T-helper 2 cell treated with Interferon-gamma antibody and Interleukin-4, amounts not matched to agents 5 μg/mL and 100 μg/mL, for 36 hours (primary cell): Measurements from ENCODE around the gene CBLN1.

ENCODE experiments used
- DNase-seq: peaks from one replicate; pipeline ENCODE4 v3.0.0; 2021; ENCODE audit warnings: low spot score
- H3K27ac Mint-ChIP-seq: one replicate; pipeline ENCODE4 v1.8.0; 2021; ENCODE audit warnings: mild to moderate bottlenecking, mixed read lengths
- H3K27me3 Mint-ChIP-seq: one replicate; pipeline ENCODE4 v1.8.0; 2021; ENCODE audit warnings: low read depth, mixed read lengths
- H3K36me3 Mint-ChIP-seq: one replicate; pipeline ENCODE4 v1.8.0; 2021; ENCODE audit warnings: low read depth, mixed read lengths
- H3K4me1 Mint-ChIP-seq: one replicate; pipeline ENCODE4 v1.8.0; 2021; ENCODE audit warnings: low read depth, mixed read lengths
- H3K4me3 Mint-ChIP-seq: one replicate; pipeline ENCODE4 v1.8.0; 2022; ENCODE audit warnings: mild to moderate bottlenecking, moderate library complexity, mixed read lengths
- H3K9me3 Mint-ChIP-seq: one replicate; pipeline ENCODE4 v1.8.0; 2021; ENCODE audit warnings: mixed read lengths

Gene CBLN1

DNA sequence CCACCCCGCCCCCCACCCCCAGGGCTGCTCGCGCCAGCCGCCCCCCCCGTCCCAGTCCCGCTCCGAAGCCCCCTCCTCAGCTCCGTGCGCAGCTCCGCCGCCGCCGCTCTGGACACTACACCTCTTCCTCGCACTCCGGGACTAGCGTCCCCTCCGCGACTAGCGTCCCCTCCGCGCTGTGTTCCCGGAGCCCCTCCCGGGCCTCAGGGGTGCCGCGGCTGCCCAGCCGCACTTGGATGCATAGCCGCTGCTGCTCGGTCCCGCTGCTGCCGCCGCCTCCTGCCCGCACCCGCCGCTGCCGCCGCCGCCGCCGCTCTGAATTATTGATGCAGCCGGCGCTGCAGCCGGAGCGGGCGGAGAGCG, at the start of gene CBLN1:
Gene CBLN1 (minus strand): TSS at position 359 of the 363 bp plus-strand sequence. CDS start 373 bp downstream, outside the sequence.
- Mint-ChIP-seq H3K27me3 (peaks cover 75% of the 10 kb centered on the region), H3K27ac (no peak within 1 kb of the TSS)
- no peak for DNase-seq

GRCh38 chr16:49330562-49331201, 49.0 kb upstream of the CBLN1 start:
- no peak overlapping the region for H3K27ac Mint-ChIP-seq
- no peak overlapping the region for H3K4me3 Mint-ChIP-seq
- no peaks in the 10 kb centered on the region for H3K27me3 Mint-ChIP-seq
- no peaks in the 10 kb centered on the region for H3K36me3 Mint-ChIP-seq
- DNase-seq = no peak
- no peaks in the 10 kb centered on the region for H3K4me1 Mint-ChIP-seq
- H3K9me3 Mint-ChIP-seq = no peaks in the 10 kb centered on the region

More for the DNA sequence above, at the start of gene CBLN1:
- Mint-ChIP-seq H3K4me1 (peaks cover 6% of the 10 kb centered on the region), H3K36me3 (peaks cover 2% of the 10 kb centered on the region), H3K4me3 (peak within 1 kb of the TSS; percentile 71), H3K9me3 (no peaks in the 10 kb centered on the region)

GRCh38 chr16:49328325-49328724, 46.7 kb upstream of the CBLN1 start:
- Mint-ChIP-seq H3K36me3 (no peaks in the 10 kb centered on the region), H3K27ac (no peak overlapping the region), H3K4me1 (no peaks in the 10 kb centered on the region), H3K9me3 (no peaks in the 10 kb centered on the region), H3K4me3 (no peak overlapping the region), H3K27me3 (no peaks in the 10 kb centered on the region)
- DNase-seq = no peak

DNA sequence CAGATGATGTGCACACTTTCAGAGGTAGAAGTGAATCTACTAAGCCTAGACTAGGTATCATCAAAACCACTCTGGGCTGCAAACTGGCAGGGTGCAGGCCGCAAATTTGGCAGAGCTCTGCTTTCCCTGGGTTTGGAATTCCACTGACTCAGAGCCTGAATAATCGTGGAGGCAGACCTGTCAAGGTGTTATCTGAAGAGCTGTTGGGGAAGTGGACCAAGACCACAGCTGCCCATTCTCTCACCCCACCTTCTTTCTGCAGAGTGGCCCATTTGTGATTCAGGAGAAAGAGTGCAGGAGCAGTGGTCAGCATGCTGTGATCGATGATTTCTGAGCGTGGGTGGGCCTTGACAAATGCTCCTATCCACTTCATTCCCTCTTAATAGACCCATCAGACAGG, 45.8 kb upstream of the CBLN1 start:
- Mint-ChIP-seq H3K27me3 (no peaks in the 10 kb centered on the region), H3K4me1 (no peaks in the 10 kb centered on the region), H3K4me3 (no peak overlapping the region), H3K9me3 (no peaks in the 10 kb centered on the region), H3K27ac (no peak overlapping the region), H3K36me3 (no peaks in the 10 kb centered on the region)
- no peak for DNase-seq

- no peaks in the 10 kb centered on the region for H3K9me3 Mint-ChIP-seq
- no peaks in the 10 kb centered on the region for H3K36me3 Mint-ChIP-seq
- H3K27me3 Mint-ChIP-seq = no peaks in the 10 kb centered on the region
- H3K27ac Mint-ChIP-seq = no peak overlapping the region
- H3K4me3 Mint-ChIP-seq = no peak overlapping the region
- no peak for DNase-seq
- H3K4me1 Mint-ChIP-seq = no peaks in the 10 kb centered on the region
Measured at GRCh38 chr16:49324703-49325102, 43.1 kb upstream of the CBLN1 start.

GRCh38 chr16:49315602-49316001, 34.0 kb upstream of the CBLN1 start:
- peaks cover 2% of the 10 kb centered on the region for H3K27me3 Mint-ChIP-seq
- H3K27ac Mint-ChIP-seq = no peak overlapping the region
- no peaks in the 10 kb centered on the region for H3K9me3 Mint-ChIP-seq
- no peaks in the 10 kb centered on the region for H3K4me1 Mint-ChIP-seq
- H3K36me3 Mint-ChIP-seq = no peaks in the 10 kb centered on the region
- no peak for DNase-seq
- no peak overlapping the region for H3K4me3 Mint-ChIP-seq

DNA sequence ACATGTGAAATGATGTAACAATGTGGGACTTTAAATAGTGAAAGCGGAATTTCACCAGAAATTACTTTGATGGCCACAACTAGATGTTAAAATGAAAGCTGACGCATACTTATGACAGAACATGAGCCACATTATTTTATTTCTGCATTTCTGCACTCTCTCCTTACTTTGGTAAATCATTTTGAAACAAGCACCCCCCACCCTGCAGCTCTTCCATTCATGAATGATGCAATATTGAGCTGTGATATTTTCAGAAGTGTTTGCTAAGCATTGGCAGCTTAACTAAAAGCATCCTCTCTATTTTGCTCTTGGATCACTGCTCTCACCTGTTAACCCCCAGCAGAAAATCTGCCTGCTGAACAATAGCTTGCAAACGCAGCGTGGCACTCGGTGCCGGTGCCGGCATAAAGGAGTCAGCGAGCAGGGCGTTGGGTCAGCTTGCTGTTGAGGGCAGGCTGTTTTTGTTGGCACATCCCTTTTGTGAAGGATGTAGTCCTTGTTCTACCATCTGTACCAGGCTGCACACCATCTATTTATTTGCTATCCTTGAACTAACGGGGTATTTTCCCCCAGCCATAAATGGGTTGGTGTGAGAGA, 30.8 kb upstream of the CBLN1 start:
- DNase-seq = no peak
- no peak overlapping the region for H3K4me3 Mint-ChIP-seq

DNA sequence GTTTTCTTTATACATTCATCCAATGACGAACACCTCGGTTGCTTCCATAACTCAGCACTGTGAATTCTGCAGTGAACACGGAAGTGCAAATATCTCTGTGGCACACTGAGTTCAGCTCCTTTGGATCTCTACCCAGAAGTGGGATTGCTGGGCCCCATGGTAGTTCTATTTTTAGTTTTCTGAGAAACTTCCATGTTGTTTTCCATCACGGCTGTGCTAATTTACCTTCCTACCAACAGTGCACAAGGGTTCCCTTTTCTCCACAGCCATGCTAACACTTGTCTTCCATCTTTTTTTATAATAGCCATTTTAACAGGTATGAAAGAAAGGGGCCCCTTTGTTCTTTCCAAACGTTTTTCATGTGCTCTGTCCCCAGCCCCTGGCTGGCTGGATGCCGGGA, 30.2 kb upstream of the CBLN1 start:
- no peaks in the 10 kb centered on the region for H3K4me1 Mint-ChIP-seq
- DNase-seq = no peak
- H3K9me3 Mint-ChIP-seq = no peaks in the 10 kb centered on the region
- no peaks in the 10 kb centered on the region for H3K27me3 Mint-ChIP-seq
- no peaks in the 10 kb centered on the region for H3K36me3 Mint-ChIP-seq
- H3K27ac Mint-ChIP-seq = no peak overlapping the region
- no peak overlapping the region for H3K4me3 Mint-ChIP-seq

More for the DNA sequence above, 30.8 kb upstream of the CBLN1 start:
- Mint-ChIP-seq H3K27me3 (no peaks in the 10 kb centered on the region), H3K36me3 (no peaks in the 10 kb centered on the region), H3K27ac (no peak overlapping the region), H3K4me1 (no peaks in the 10 kb centered on the region), H3K9me3 (no peaks in the 10 kb centered on the region)

DNA sequence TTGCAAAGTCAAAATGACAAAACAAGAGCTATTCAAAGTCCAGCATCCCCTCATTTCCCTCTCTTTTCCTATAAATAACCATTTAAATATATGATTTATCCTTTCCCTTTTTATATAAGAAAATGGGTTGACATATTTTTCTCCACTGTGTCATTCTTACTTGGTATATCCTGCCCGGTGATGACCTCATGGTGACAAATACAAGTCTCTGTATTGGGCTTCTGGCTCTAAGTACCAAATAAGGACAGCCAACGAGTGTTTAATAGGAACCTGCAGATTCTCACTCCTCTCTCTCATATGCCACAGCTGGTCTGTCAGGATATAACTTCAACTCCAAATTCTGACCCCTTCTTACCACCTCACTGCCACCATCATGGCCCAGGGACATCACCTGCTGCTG, 25.5 kb upstream of the CBLN1 start:
- Mint-ChIP-seq H3K36me3 (no peaks in the 10 kb centered on the region), H3K27ac (no peak overlapping the region), H3K9me3 (no peaks in the 10 kb centered on the region), H3K4me3 (no peak overlapping the region), H3K4me1 (no peaks in the 10 kb centered on the region), H3K27me3 (no peaks in the 10 kb centered on the region)
- no peak for DNase-seq

GRCh38 chr16:49305406-49305805, 23.8 kb upstream of the CBLN1 start:
- Mint-ChIP-seq H3K27ac (no peak overlapping the region), H3K4me3 (no peak overlapping the region), H3K9me3 (no peaks in the 10 kb centered on the region), H3K4me1 (no peaks in the 10 kb centered on the region), H3K27me3 (no peaks in the 10 kb centered on the region), H3K36me3 (no peaks in the 10 kb centered on the region)
- DNase-seq = no peak

DNA sequence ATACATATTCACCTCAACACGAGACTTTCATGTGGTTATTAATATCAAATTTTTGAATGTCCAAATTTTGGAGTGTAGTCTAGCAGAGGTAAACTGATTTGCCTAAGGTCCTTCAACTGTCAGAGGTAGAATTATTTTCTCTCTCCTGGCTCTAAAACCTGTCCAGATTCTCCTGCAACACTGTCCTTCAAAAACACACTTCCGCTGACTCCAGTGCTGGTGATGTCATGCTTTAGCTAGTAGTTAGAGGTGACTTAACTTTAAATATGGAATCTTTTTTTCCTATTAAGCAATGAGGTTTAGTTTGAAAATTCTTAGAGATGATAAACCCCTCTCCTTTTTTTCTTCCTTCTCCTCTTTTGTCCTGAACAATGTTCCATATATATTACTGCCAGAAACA, 10.8 kb upstream of the CBLN1 start:
- Mint-ChIP-seq H3K27ac (no peak overlapping the region), H3K36me3 (no peaks in the 10 kb centered on the region), H3K4me1 (no peaks in the 10 kb centered on the region), H3K9me3 (no peaks in the 10 kb centered on the region), H3K4me3 (no peak overlapping the region), H3K27me3 (peaks cover 3% of the 10 kb centered on the region)
- no peak for DNase-seq

DNA sequence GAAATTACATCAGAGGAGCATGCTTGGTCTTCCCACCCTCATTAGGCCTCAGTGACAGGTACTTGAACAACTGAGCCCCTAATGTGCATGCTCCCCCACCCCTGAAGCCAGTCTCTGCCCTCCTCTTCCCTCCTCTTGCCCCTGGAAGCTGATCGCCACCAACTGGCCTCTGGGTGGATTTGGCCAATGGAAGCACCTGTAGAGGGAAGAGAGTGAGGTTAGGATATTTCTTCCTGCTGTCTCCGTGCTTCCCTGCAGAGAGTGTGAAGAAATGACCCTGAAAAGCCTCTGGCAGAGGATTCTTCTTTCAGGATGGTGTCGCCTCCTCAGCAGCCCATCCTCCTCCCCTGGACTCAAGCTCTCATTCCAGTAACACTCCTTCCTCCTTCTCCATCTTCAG, 5.9 kb upstream of the CBLN1 start:
- Mint-ChIP-seq H3K27ac (no peak overlapping the region), H3K4me1 (peaks cover 3% of the 10 kb centered on the region), H3K9me3 (no peaks in the 10 kb centered on the region), H3K36me3 (no peaks in the 10 kb centered on the region), H3K4me3 (no peak overlapping the region), H3K27me3 (peaks cover 31% of the 10 kb centered on the region)
- DNase-seq = no peak

DNA sequence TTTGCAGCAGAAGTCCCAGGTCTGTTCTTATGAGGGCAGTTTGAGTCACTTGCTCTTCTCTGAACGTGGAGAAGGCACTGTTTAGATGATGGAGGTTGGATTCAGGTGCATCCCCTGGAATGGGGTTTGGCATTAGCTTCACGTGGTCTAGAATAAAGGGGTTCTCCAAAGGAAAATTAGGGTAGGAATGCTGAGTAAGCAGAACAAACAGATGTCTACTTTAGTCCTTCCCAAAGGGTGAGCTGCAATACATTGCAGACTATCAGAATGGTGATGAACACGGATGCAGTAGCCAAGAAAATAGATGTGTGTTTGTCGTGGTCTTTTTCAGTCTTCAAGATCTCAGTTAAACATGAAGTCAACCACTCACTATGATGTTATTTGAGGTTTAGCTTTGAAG, 3.3 kb upstream of the CBLN1 start:
- H3K27ac Mint-ChIP-seq = no peak overlapping the region
- peaks cover 45% of the 10 kb centered on the region for H3K27me3 Mint-ChIP-seq
- H3K36me3 Mint-ChIP-seq = no peaks in the 10 kb centered on the region
- H3K4me1 Mint-ChIP-seq = peaks cover 4% of the 10 kb centered on the region
- no peak for DNase-seq
- no peaks in the 10 kb centered on the region for H3K9me3 Mint-ChIP-seq
- H3K4me3 Mint-ChIP-seq = no peak overlapping the region

DNA sequence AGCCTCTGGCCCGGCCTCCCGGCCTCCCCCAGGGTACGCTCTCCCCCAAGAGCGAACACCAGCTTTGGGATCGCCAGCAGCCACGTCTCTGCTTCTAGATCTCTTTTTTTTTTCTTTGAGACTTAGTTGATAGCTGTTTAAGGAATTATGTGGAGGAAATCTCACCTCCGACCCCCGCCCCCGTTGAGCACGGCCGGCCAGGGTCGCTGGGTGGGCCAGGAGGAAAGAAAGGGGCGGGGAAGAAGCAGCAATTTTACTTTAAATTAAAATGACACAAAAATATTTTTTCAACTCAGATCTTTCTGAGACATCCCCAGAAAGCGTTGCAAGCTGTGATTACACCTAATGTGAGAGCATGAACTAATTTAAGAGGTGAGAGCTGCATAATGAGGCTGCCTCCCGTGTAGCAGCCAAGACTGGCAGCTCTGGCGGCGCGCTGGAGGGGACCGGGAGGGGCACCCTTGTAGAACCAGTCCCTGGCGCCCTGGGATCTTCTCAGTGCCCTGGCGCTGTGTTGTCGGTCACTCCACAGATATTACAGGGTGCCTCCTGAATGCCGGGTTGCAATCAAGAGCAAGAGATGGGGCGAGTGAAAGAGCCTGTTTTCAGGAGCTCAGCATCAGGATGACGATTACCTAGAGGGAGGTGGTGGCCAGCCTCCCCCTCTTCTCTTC, 1.9 kb upstream of the CBLN1 start:
- H3K9me3 Mint-ChIP-seq = no peaks in the 10 kb centered on the region
- DNase-seq = no peak
- H3K4me1 Mint-ChIP-seq = peaks cover 6% of the 10 kb centered on the region
- H3K36me3 Mint-ChIP-seq = peaks cover 2% of the 10 kb centered on the region
- no peak overlapping the region for H3K27ac Mint-ChIP-seq
- H3K27me3 Mint-ChIP-seq = peaks cover 55% of the 10 kb centered on the region
- H3K4me3 Mint-ChIP-seq = no peak overlapping the region
